ENCODE data around the gene IQGAP1.
"Not testable (repeated sequence)": the region's sequence is repeated elsewhere in the genome, so short reads cannot be mapped to it uniquely, and the experiment has no call there.

Gene IQGAP1

DNA sequence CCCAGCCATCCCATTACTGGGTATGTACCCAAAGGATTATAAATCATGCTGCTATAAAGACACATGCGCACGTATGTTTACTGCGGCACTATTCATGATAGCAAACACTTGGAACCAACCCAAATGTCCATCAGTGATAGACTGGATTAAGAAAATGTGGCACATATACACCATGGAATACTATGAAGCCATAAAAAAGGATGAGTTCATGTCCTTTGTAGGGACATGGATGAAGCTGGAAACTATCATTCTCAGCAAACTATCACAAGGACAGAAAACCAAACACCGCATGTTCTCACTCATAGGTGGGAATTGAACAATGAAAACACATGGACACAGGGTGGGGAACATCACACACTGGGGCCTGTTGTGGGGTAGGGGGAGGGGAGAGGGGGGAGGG is 22.3 kb downstream of the IQGAP1 start:
- DNase-seq = not testable (repeated sequence)

GRCh38 chr15:90411176-90411575 is 23.1 kb downstream of the IQGAP1 start:
- no peak for DNase-seq

DNA sequence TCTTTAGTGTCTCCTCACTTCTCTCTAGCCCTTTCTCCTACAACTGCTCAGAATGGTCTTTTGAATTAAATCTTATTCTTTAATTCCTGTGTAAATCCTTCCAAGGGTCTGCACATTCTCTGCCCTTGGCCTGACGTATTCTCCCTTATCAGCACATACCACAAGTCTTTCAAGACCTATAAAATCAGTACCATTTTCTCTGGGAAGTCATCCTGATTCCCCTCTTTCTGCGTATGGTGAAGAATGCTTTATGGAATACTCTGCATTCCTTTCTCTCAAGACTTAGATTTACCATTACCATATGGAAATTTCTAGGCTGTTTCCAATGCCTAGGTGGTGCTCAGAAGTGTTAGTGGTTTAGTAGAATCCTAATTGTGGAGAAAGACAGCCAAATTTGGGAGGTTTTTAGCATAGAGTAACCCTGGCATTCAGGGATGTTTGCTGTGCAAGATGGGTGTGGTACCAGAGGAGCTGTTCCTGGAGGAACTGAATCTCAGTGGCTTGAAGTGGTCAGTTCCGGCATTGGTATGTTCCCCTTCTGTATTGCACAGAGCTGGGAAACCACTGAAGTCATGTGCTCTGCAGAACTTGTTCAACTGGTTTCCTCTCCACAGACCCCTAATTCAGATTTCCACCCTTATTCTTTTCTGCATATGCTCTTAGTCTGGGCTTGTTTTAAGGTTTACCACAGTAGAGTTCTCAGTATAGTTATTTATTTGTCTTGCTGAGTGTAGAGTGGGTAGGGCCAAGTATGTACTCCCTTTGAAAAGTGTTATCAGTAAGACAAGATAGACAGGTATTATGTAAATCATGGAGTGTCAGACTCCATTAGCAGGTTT is 24.5 kb downstream of the IQGAP1 start:
- DNase-seq = peak; percentile 96

DNA sequence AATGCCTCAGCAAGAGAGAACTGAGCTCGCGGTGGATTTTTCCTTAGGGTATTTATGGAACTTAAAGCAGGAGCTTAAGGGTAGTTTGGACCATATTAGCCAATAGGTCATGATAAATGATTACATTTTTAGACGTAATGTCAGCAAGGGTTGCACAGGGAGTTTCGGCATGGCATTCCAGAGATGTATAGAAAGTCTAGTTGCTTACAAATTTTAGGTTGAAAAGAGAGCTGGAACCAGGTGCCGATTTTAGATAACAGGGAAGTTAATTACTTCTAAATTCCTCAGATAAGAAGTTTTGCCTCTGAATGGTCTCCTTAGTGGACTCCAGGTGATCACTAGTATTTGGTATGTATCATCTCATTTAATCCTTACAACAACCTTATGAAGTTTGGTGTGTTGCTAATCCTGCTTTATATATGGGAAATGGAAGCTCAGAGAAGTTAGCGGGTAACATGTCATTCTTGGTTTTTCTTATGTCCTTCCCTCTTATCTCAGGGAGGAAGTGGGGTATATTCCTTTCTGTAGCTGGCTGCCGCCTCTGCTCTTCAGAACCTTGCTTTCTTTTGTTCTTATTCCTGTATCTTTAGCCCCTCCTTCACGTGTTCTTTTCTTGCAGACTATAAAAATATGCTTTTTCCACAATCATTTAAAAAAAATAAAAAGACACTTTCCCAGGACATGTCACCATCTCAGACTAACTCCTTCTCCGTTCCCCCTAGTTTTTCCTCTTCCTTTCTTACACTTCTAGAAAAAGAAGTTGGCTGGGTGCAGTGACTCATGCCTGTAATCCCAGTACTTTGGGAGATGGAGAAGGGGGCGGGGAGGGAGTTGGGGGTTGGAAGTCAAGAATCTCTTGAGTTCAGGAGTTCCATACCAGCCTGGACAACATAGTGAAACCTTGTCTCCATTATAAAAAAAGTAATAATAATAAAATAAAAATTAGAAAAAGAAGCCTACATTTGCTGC is 25.7 kb downstream of the IQGAP1 start:
- DNase-seq = peak; percentile 53

DNA sequence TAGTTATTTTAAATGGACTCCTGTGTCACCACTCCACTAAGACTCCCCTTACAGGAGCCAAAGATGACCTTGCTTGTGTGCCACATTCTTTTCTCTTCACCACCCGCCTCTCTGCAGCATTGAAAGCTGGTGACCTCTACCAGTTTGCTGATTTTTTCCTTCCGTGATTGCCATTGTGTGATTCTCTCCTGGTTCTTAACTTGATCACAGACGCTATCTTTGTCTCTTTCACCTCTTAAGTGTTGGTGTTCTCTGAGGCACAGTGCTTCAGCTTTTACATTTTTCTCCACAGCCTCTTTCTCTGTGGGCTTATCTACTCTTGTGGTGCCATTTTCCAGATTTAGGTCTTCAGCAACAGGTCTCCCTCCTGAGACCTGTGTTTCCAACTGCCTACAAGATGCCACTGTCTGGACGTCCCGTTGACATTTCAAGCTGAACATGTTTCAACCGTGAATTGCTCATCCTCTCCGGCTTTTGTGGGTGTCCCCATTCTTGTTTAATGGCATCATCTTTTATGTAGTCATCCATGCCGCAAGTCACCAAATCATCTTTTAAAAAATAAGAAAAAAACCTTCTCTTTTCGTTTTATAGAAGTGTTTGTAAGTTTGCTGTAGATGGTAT is 26.5 kb downstream of the IQGAP1 start:
- DNase-seq = no peak

DNA sequence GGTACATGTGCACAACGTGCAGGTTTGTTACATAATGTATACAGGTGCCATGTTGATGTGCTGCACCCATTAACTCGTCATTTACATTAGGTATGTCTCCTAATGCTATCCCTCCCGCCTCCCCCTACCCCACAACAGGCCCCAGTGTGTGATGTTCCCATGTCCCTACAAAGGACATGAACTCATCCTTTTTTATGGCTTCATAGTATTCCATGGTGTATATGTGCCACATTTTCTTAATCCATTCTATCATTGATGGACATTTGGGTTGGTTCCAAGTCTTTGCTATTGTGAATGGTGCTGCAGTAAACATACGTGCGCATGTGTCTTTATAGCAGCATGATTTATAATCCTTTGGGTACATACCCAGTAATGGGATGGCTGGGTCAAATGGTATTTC is 28.0 kb downstream of the IQGAP1 start:
- DNase-seq = not testable (repeated sequence)

- DNase-seq = no peak
These were observed 30.6 kb downstream of the IQGAP1 start for GRCh38 chr15:90418627-90419026.

GRCh38 chr15:90419206-90419605 is 31.2 kb downstream of the IQGAP1 start:
- no peak for DNase-seq

GRCh38 chr15:90419738-90420406 is 31.8 kb downstream of the IQGAP1 start:
- no peak for DNase-seq

- no peak for DNase-seq
These were observed 32.4 kb downstream of the IQGAP1 start for GRCh38 chr15:90420451-90420850.

GRCh38 chr15:90421527-90421926 is 33.5 kb downstream of the IQGAP1 start:
- DNase-seq = no peak

GRCh38 chr15:90422043-90422442 is 34.0 kb downstream of the IQGAP1 start:
- DNase-seq = no peak

DNA sequence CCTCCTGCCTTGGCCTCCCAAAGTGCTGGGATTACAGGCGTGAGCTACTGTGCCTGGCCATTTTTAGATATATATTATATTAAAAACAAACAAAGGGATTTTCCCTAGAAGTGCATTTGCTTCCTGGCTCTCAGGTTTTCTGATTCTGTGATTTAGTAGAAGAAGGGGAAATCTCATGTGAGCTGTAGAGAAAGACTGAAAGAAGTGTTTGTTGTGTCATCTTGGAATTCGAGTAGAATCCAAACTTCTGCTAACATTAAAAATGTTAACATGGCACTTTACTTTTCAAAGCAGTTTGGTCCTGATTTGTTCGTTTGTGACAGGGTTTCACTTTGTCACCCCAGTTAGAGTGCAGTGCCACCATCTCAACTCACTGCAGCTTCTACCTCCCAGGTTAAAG is 34.9 kb downstream of the IQGAP1 start:
- no peak for DNase-seq

DNA sequence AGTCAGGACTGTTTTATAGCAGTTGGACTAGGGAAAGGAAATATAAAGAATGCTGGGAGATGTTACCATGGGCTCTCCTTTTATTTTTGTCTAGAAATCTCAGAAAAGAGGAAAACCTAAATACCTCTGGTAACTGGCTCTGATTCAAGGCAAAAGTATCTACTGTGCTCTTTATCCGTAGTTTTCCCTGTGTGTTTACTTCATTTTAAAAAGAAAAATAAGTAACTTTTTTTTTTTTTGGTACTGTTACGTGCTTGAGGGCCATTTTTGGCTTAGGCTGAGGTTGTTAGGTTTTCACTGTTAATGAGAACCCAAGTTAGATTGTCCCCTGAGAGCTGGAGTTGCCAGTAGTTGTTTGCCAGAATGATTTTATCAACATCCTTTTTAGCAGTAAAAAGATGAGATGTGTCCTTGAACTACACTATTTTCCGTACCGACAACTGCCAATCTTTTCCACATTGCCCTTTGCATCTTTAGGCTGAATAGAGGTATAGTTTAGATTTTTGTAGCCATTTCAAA is 35.8 kb downstream of the IQGAP1 start:
- DNase-seq = no peak

DNA sequence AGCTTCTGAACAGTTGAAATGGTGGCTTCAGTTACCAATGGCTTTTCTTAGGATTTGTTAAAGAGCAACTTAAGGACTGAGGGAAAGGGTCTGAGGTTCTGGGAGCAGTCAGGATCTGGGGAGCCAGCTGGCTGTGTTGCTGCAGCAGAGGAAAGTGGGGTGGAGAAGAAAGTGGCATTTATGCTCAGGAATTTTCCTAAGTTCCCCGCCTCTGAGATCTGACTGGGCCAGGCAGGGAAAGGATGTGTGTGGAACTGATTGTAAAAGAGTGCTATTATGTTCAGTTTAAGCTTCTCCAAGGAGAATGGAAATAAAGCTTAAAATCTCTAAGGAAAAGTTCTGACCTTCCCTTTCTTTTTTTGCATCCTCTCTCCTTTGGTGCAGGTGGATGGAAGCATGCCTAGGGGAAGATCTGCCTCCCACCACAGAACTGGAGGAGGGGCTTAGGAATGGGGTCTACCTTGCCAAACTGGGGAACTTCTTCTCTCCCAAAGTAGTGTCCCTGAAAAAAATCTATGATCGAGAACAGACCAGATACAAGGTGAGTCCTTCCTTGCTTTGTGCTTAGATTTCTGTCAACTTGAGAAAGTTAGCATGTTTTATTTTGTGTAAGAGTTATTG is 37.8 kb downstream of the IQGAP1 start:
- no peak for DNase-seq

- no peak for DNase-seq
These were observed 39.1 kb downstream of the IQGAP1 start for GRCh38 chr15:90427185-90427584.

GRCh38 chr15:90432253-90432652 is 44.2 kb downstream of the IQGAP1 start:
- no peak for DNase-seq

- no peak for DNase-seq
These were observed 47.8 kb downstream of the IQGAP1 start for GRCh38 chr15:90435652-90436337.

GRCh38 chr15:90436952-90437351 is 48.9 kb downstream of the IQGAP1 start:
- peak; percentile 51 for DNase-seq

GRCh38 chr15:90437516-90437915 is 49.5 kb downstream of the IQGAP1 start:
- DNase-seq = no peak

DNA sequence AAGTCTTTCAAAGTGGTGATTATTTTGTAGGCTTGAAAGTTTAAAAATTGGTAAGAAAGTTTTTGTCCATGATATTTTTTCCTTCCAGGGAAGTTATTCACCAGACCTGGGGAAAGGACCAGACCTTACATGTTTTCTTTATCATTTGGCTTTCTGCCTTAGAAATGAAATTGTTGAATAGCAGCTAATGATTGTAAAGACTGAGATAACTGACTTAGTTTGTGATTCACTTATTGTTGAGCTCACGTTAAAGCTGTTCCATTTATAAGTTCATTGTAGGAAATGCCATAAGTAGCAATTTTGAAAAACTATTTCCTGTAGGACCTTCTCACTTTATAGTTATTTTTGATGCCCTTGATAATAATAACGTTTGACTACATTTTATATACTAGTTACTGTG is 51.9 kb downstream of the IQGAP1 start:
- DNase-seq = no peak

Measured in MV-4-11 (cell line).